HUES64 (cell line): ENCODE results near the gene F10.
A peak's percentile ranks its signal among the peaks of the same experiment; 100 is the strongest.

Experiments
- H3K27ac ChIP-seq: 2 replicates; pipeline ENCODE4 v1.7.0; 2013; ENCODE audit warnings: low read depth, low read length, inconsistent platforms
- H3K27me3 ChIP-seq: 2 replicates; pipeline ENCODE4 v1.6.1; 2013; ENCODE audit warnings: mild to moderate bottlenecking, low read length; ENCODE audit not compliant: insufficient read depth
- H3K36me3 ChIP-seq: 2 replicates; pipeline ENCODE4 v1.6.1; 2013; ENCODE audit warnings: mild to moderate bottlenecking, low read length; ENCODE audit not compliant: insufficient read depth
- H3K4me1 ChIP-seq: 2 replicates; pipeline ENCODE4 v1.6.1; 2013; ENCODE audit warnings: mild to moderate bottlenecking, low read length, moderate library complexity; ENCODE audit not compliant: insufficient read depth
- H3K4me3 ChIP-seq: 2 replicates; pipeline ENCODE4 v1.5.1; 2013; ENCODE audit warnings: mild to moderate bottlenecking, low read length, moderate library complexity
- H3K9ac ChIP-seq: 2 replicates; pipeline ENCODE4 v1.6.1; 2013; ENCODE audit warnings: mild to moderate bottlenecking, low read depth, low read length
- H3K9me3 ChIP-seq: 2 replicates; pipeline ENCODE4 v1.6.1; 2013; ENCODE audit warnings: low read depth, low read length; ENCODE audit not compliant: insufficient read depth
- WGBS: fragments of 150-250, 120-280 bp; methylation state at CpG from one replicate; pipeline ENCODE4 v1.1.7; 2013; ENCODE audit warnings: missing lambda C conversion rate; 5-methylcytosine and 5-hydroxymethylcytosine counted together

F10 gene

DNA sequence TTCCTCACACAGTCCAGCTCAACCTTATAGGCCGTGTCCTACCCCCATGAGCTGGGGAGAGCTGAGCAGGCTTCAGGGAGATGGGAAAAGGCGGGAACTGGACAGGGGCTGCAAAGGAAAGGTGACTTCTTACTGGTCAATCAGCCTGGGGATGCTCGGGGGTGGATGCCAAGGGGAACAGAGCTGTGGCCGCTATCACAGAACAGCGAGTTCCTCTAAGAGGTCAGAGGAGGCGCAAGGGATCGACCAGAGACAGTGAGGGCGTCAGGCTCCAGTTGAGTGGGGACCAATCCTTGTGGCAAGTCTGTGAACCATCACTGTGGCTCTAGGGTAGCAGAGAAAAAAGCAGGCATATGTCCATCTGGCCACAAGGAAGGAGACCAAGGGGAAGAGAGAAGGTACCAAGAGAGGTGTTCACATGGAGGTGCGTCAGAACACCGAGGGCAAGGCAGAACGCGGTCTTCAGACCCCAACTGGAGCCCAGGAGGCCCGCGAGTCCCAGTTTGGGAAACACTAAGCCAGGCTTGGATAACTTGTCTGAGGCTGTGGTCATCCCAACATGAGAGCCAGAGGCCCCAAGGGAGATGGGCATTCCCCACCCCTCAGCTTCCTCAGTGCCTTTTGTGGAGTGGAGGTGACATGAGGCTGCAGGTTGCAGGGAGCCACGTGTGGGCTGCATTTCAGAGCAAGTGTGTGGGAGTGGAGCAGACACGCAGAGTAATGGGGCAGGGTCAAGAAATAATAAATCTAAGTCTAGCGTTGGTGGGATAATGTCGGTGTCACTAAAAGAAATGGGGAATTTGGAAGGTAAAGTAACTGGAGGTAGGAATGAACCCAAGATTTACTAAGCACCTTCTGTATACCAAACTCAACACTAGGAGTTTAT lies 3.9 kb downstream of the F10 start:
- H3K36me3 ChIP-seq: no peaks in the 10 kb centered on the region
- 0 out of 2 replicates have a peak, but pooled peaks cover under 1% of the 10 kb centered on the region for H3K27me3 ChIP-seq
- no peaks in the 10 kb centered on the region for H3K9me3 ChIP-seq
- 95% methylated on average over 18 of the region's 18 CpGs for WGBS
- H3K27ac ChIP-seq: no peak overlapping the region
- H3K9ac ChIP-seq: no peak overlapping the region
- H3K4me3 ChIP-seq: no peak overlapping the region
- H3K4me1 ChIP-seq: 0 out of 2 replicates have a peak, but pooled peaks cover 6% of the 10 kb centered on the region

DNA sequence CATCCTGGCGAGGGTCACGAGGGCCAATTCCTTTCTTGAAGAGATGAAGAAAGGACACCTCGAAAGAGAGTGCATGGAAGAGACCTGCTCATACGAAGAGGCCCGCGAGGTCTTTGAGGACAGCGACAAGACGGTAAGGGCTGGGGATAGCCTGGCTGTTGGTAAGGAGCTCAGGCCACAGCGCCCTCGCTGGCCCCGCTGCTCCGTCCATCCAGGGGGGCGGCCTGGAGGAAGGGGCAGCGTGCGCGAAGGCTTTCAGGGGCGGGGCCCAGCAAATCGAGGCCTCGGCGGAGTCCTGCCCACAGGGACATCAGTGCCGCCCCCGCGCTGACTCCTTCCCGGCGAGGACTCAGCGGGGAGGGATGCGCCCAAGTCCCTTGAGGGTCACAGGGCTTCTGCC lies 6.9 kb downstream of the F10 start:
- no peak overlapping the region for H3K4me3 ChIP-seq
- no peaks in the 10 kb centered on the region for H3K9me3 ChIP-seq
- no peak overlapping the region for H3K27ac ChIP-seq
- 88% methylated on average over 27 of the region's 27 CpGs for WGBS
- no peaks in the 10 kb centered on the region for H3K4me1 ChIP-seq
- no peaks in the 10 kb centered on the region for H3K36me3 ChIP-seq
- no peak overlapping the region for H3K9ac ChIP-seq
- 0 out of 2 replicates have a peak, but pooled peaks cover 4% of the 10 kb centered on the region for H3K27me3 ChIP-seq

DNA sequence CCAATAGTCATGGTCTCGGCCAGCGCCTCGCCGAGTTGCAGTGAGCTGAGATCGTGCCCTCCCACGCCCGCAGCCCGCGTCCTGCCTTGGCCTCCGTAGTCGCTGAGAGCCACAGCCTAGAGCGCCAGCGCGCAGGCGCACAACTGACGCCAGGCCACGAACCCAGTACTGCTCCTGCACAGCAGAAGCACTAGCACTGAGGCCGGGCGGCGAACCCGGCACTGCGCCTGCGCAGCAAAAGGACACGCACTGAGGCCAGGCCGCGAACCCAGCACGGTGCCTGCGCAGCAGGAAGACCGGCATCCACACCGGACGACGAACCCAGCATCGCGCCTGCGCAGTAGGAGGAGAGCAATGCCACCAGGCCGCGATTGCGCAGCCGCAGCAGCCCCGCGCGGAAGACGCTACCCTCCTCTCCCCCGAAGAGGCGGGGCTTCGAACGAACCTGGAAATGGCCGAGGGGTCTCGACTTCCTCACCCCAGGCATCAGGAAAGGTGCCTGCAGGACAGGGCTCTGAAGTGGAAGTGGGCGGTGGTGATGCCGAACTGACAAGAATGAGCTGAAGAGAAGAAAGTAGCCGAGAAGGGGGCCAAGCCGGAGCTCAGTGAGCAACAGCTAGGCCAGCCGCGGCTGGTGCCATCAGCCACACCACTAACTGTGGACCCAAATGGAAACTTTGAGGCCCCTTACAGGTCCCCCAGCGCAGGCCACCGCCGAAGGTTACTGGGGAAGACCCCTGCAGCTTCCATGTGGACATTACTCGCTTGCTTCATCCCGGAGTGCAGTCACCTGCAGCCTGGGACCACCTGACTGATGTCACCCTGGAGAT lies 7.5 kb downstream of the F10 start:
- H3K4me1 ChIP-seq: no peaks in the 10 kb centered on the region
- no peaks in the 10 kb centered on the region for H3K9me3 ChIP-seq
- H3K4me3 ChIP-seq: no peak overlapping the region
- no peak overlapping the region for H3K27ac ChIP-seq
- no peak overlapping the region for H3K9ac ChIP-seq
- 0 out of 2 replicates have a peak, but pooled peaks cover 4% of the 10 kb centered on the region for H3K27me3 ChIP-seq
- no peaks in the 10 kb centered on the region for H3K36me3 ChIP-seq
- WGBS: 94% methylated on average over 60 of the region's 60 CpGs

- Histone ChIP-seq H3K36me3 (no peaks in the 10 kb centered on the region), H3K4me1 (peaks cover 9% of the 10 kb centered on the region; the same call in 1 of the 2 replicates), H3K27me3 (0 out of 2 replicates have a peak, but pooled peaks cover 4% of the 10 kb centered on the region), H3K9me3 (no peaks in the 10 kb centered on the region), H3K27ac (no peak overlapping the region), H3K9ac (no peak overlapping the region), H3K4me3 (no peak overlapping the region)
- 73% methylated on average over 1 of the region's 2 CpGs for WGBS
Observed at GRCh38 chr13:113135281-113135760, 12.7 kb downstream of the F10 start.

- no peaks in the 10 kb centered on the region for H3K27me3 ChIP-seq
- peak overlapping the region; percentile 3; the same call in 1 of the 2 replicates for H3K27ac ChIP-seq
- WGBS: 76% methylated on average over 11 of the region's 11 CpGs
- no peaks in the 10 kb centered on the region for H3K36me3 ChIP-seq
- no peak overlapping the region for H3K9ac ChIP-seq
- H3K4me1 ChIP-seq: peaks cover 9% of the 10 kb centered on the region; the same call in 1 of the 2 replicates
- no peak overlapping the region for H3K4me3 ChIP-seq
- no peaks in the 10 kb centered on the region for H3K9me3 ChIP-seq
Observed at GRCh38 chr13:113137691-113138298, 15.2 kb downstream of the F10 start.

- H3K4me3 ChIP-seq: no peak overlapping the region
- H3K36me3 ChIP-seq: no peaks in the 10 kb centered on the region
- H3K4me1 ChIP-seq: peaks cover 9% of the 10 kb centered on the region; the same call in 1 of the 2 replicates
- H3K9me3 ChIP-seq: no peaks in the 10 kb centered on the region
- whole genome bisulfite sequencing: 94% methylated on average over 16 of the region's 16 CpGs
- H3K9ac ChIP-seq: no peak overlapping the region
- H3K27me3 ChIP-seq: no peaks in the 10 kb centered on the region
- H3K27ac ChIP-seq: no peak overlapping the region
Observed at GRCh38 chr13:113138792-113139551, 16.4 kb downstream of the F10 start.

DNA sequence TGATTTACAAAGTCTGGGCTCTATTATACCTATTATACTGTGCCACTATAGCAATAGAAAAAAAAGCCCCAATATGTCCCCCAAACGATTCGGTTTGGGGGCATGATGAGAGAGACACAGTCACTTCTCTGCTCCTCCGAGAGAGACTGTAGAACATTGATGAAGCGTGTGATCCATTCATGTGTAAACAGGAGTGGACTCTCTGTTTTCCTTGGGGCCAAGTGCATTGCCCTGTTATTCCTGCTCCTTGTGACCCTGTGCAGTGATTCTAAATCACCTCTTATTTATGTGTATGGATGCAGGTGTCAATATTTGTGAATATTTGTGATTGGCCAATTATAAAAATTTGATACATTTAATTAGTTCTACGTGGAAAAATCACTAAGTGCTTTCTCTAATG lies 17.0 kb downstream of the F10 start:
- no peak overlapping the region for H3K4me3 ChIP-seq
- H3K9me3 ChIP-seq: no peaks in the 10 kb centered on the region
- H3K9ac ChIP-seq: no peak overlapping the region
- no peak overlapping the region for H3K27ac ChIP-seq
- no peaks in the 10 kb centered on the region for H3K36me3 ChIP-seq
- H3K4me1 ChIP-seq: peaks cover 9% of the 10 kb centered on the region; the same call in 1 of the 2 replicates
- WGBS: 93% methylated on average over 5 of the region's 5 CpGs
- H3K27me3 ChIP-seq: no peaks in the 10 kb centered on the region

DNA sequence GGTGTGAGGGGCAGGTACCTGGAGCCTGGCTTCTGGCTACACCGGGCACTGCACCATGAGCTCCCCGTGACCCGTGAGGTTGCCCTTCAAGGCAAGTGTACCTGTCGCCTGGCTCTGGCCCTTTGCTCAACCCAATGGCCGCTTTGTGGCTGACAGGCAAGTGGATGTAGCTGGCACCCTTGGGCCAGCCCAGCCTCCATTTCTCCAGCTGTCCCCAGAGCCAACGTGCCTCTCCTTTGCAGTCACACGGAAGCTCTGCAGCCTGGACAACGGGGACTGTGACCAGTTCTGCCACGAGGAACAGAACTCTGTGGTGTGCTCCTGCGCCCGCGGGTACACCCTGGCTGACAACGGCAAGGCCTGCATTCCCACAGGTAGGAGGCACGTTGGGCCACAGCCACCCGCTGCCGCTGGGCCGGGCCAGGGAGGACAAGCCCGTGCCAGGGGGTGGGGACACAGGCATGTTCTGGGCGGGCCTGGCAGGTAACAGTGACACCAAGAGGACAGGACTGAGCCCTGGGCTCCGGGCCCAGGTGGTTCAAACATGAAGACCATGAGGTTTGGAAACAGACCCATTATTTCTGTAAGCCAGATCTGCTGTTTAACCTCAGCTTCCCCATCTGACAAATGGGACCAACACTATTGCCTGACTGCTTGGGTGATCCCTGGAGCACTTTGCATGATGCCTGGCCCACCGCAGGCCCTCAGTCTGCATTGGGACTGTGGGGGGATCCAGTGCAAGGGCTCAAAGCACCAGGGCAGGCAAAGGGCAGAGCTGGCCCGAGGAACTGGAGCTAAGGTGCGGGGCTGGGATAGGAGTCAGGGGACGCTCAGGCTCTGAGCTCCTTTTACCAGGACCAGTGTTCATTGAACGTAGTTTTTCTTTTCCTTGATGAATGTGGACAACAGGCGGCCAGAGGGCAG lies 18.3 kb downstream of the F10 start:
- no peak overlapping the region for H3K4me3 ChIP-seq
- no peaks in the 10 kb centered on the region for H3K27me3 ChIP-seq
- no peak overlapping the region for H3K9ac ChIP-seq
- H3K4me1 ChIP-seq: peaks cover 9% of the 10 kb centered on the region; the same call in 1 of the 2 replicates
- no peaks in the 10 kb centered on the region for H3K36me3 ChIP-seq
- no peaks in the 10 kb centered on the region for H3K9me3 ChIP-seq
- WGBS: 93% methylated on average over 26 of the region's 26 CpGs
- H3K27ac ChIP-seq: no peak overlapping the region

DNA sequence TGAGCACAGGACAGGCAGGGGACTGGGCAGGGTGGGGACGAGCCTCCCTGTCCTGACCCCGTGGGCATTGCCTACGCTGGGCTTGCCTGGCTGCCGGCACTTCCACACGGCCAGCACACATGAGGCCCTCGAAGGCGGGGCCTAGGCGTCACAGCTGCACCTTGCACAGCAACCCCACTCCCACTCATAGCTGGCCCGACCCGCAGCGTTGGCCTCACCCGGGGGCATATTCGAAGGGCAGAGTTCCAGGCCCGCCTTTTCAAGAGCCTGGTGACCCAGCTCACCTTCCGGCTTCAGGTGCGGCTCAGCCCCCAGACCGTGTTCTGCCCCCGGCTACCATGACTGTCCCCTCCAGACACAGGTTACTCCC lies 19.0 kb downstream of the F10 start:
- Histone ChIP-seq H3K27me3 (no peaks in the 10 kb centered on the region), H3K27ac (no peak overlapping the region), H3K9ac (no peak overlapping the region), H3K4me3 (no peak overlapping the region), H3K9me3 (no peaks in the 10 kb centered on the region), H3K4me1 (peaks cover 9% of the 10 kb centered on the region; the same call in 1 of the 2 replicates), H3K36me3 (no peaks in the 10 kb centered on the region)
- WGBS: 96% methylated on average over 18 of the region's 18 CpGs
